OCI-LY1 (cell line): ENCODE results near the gene OR56A4.

ENCODE experiments used
- EZH2 ChIP-seq: fragments of 200-600 bp; sonication (generic), shearing (Covaris generic); IDR thresholded peaks from 2 replicates; pipeline ENCODE4 v1.8.0; 2017; ENCODE audit warnings: borderline replicate concordance, mixed run types, mild to moderate bottlenecking, antibody characterized with exemption, low read length, moderate library complexity, mixed read lengths
- TF ChIP-seq, protein P1 (sequence below): fragments of 200-600 bp; sonication (generic), shearing (Covaris generic); IDR thresholded peaks from 2 replicates; pipeline ENCODE4 v1.5.1; 2017; ENCODE audit warnings: mild to moderate bottlenecking, antibody characterized with exemption, low read length, moderate library complexity, mixed read lengths

DNA sequence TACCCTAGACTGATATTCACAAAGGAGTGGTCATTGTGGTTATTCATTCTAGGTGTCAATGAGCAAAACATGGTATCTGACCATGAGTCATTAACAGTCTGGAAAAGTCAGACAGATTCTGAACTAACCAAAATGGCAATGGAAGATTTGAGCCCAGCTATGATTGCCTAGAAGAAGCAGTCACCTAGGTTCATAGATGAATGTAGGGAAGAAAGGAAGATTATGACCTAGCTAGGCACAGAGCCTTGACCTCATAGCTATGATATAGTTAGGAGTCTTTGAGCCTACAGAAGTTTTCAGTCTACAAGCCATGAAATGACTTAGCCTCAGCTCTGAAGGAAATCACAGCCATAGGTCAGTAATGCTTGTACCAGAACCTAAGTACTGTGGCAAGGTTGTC lies 351 bp downstream of the OR56A4 start:
- TF ChIP-seq, protein P1, sequence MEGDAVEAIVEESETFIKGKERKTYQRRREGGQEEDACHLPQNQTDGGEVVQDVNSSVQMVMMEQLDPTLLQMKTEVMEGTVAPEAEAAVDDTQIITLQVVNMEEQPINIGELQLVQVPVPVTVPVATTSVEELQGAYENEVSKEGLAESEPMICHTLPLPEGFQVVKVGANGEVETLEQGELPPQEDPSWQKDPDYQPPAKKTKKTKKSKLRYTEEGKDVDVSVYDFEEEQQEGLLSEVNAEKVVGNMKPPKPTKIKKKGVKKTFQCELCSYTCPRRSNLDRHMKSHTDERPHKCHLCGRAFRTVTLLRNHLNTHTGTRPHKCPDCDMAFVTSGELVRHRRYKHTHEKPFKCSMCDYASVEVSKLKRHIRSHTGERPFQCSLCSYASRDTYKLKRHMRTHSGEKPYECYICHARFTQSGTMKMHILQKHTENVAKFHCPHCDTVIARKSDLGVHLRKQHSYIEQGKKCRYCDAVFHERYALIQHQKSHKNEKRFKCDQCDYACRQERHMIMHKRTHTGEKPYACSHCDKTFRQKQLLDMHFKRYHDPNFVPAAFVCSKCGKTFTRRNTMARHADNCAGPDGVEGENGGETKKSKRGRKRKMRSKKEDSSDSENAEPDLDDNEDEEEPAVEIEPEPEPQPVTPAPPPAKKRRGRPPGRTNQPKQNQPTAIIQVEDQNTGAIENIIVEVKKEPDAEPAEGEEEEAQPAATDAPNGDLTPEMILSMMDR: no peak
- no peak for TF ChIP-seq EZH2
